RPMI7951 (cell line): ENCODE data around the gene KLHL42. TPM values are rescaled to one million over a fixed set of nuclear protein-coding genes. Genes with fewer than 3 reads are reported as not detected.
"Not testable (repeated sequence)": the region's sequence is repeated elsewhere in the genome, so short reads cannot be mapped to it uniquely, and the experiment has no call there.

Source experiments
- DNase-seq: peaks from one replicate; pipeline ENCODE4 v3.0.0-alpha.2; 2012; ENCODE audit warnings: low read depth
- total RNA-seq: library from RNA; depleted of rRNA; stranded (reverse); fragments of >200 nt; shearing (Covaris generic); gene quantifications from 2 replicates; pipeline ENCODE4 v1.2.3, GENCODE V29; 2014

The KLHL42 gene
- total RNA-seq, 1 experiment from 2014 or later: 13.7 TPM

DNA sequence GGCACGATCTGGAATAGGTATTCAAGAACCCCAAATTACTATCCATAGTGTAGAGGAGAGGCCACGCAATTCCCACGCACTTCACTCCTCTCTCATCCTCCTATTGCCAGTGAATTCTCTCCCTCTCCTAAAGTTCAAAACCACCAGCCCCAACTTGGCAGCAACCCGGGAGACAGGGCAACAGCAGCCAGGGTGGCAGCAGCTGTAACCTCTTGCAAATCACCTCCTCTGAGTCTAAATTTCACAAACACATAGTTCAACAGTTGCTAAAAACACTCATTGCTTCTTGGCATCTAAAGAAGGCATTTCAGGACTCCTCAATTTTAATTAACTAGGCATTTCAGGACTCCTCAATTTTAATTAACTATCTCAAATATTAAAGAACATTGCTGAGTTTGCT, 37.7 kb downstream of the KLHL42 start:
- no peak for DNase-seq

DNA sequence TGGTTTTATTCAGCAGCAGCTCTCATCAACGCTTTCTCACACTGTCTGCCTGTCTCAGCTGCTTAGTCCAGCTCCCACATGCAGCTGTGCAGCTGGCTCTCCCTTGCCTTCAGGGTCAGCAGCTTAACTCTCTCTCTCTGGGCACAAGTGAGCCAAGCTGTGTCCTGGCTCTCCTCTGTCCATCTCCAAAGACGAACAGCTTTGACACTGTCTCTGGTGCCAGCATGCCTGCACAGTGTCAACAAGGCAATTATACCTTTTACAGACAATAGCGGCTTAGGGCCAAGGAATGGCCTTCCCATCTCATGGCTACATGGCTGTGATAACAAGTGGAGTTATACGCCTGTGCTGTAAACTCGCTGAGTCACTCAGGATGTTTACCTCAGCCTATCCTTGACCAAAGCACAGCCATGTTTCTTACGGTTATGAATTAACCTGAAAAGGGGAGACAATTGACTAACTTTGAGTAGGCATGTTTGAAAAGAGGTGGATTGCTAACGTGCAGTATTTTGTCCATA, 38.4 kb downstream of the KLHL42 start:
- DNase-seq: no peak

- no peak for DNase-seq
Measured at GRCh38 chr12:27820564-27820963, 40.5 kb downstream of the KLHL42 start.

- peak; percentile 75 for DNase-seq
Measured at GRCh38 chr12:27821259-27821973, 41.4 kb downstream of the KLHL42 start.

DNA sequence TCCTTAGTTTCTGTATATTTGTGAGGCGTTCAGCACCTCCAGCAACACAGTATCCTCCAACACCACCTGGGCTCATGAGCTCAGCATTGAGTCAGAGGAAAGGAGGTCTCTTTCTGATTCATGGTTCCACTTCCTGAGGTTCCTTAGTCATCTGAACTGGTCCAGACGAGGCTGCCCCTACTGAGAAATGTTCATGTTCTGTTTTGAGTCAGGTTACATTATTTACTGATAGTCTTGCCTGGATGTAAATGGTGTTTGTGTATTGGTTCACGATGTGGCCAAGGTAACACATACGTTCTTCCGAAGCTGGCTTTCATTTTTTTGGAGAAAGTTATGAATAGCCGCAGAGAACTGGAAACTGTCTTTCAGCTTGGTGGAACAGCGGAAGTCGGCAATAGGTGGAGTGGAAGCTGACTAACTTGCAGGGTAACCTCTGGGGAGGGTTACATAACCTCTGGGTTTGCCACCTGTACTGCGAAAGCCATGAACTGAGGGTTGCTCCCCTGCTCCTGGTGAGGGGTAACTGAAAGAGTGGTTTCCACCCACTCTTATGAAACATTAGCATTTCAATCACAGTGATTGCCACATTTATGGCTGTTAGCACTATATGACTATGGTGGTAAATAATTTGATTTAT, 42.2 kb downstream of the KLHL42 start:
- peak; percentile 83 for DNase-seq

GRCh38 chr12:27823038-27823437, 43.0 kb downstream of the KLHL42 start:
- DNase-seq: no peak

- DNase-seq: no peak
Measured at GRCh38 chr12:27824126-27824842, 44.3 kb downstream of the KLHL42 start.

DNA sequence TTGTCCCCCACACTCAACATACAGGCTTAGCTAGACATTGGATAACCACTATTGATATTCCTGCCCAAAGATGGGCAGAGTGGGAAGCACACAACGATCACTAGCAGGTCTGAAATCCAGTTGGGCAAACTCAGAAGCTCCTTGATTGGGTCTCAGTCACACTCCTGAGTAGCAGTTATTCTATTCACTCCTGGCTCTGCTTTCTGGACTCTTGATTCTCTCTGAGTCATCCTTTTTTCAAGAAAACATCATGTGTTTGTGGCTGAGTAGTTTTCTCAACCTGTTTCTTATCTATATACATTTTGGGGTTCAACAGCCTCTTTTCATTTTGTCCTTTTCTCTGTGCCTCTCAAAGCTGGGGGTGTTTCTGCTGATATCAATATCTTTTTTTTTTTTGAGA, 46.0 kb downstream of the KLHL42 start:
- DNase-seq: no peak

DNA sequence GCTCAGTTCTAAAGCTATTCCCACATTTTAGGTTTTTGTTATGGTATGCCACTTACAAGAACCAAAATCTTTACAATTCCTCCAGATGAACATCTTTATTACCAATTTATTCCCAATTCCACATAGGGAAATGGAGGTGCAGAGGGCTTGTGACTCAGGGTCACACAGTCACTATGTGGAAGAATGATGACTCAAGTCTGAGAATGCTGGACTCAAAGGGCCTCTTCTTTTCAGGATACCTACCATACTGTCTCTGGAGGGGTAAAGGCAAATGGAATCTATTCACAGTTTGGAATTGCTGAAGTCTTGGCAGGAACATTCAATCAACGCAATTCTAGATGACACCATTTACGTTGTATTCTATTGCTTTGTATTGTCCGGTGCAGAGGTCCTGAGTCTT, 48.2 kb downstream of the KLHL42 start:
- DNase-seq: peak; percentile 44

- DNase-seq: no peak
Measured at GRCh38 chr12:27838543-27839185, 58.6 kb downstream of the KLHL42 start.

- no peak for DNase-seq
Measured at GRCh38 chr12:27840229-27840999, 60.4 kb downstream of the KLHL42 start.

- peak; percentile 56 for DNase-seq
Measured at GRCh38 chr12:27841392-27841882, 61.4 kb downstream of the KLHL42 start.

GRCh38 chr12:27843714-27844245, 63.7 kb downstream of the KLHL42 start:
- peak; percentile 91 for DNase-seq

- peak; percentile 64 for DNase-seq
Measured at GRCh38 chr12:27844366-27845090, 64.5 kb downstream of the KLHL42 start.

- DNase-seq: no peak
Measured at GRCh38 chr12:27845187-27845586, 65.2 kb downstream of the KLHL42 start.

DNA sequence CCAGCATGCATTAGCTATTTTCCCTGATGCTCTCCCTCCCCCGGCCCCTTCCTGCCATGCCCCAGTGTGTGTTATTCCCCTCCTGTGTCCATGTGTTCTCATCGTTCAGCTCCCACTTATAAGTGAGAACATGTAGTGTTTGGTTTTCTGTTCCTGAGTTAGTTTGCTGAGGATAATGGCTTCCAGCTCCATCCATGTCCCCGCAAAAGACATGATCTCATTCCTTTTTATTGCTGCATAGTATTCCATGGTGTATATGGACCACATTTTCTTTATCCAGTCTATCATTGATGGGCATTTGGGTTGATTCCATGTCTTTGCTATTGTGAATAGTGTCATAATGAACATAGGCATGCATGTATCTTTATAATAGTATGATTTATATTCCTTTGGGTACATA, 65.7 kb downstream of the KLHL42 start:
- DNase-seq: not testable (repeated sequence)

GRCh38 chr12:27847293-27847692, 67.3 kb downstream of the KLHL42 start:
- not testable (repeated sequence) for DNase-seq

DNA sequence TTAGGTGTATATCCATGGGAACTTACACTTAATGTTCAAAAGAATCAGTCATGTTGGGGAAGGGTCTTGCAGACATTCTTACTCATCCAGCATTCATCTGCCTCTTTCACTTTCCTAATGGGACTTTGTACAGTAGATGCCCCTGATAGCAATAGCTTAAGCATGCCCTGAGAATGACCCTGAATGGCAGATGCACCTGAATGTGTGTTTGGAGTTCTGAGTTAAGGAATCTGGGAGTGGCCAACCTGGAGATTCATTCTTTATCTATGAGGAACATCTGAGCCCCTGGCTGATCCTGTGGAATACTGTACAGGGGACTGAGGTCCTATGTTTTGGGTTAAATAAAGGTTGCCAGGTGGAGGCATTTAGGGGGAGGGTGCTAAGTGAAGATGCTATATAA, 71.3 kb downstream of the KLHL42 start:
- DNase-seq: no peak

GRCh38 chr12:27852117-27852516, 72.1 kb downstream of the KLHL42 start:
- DNase-seq: no peak
